ENCODE data around the gene TTC39B. TPM values are rescaled to one million over a fixed set of nuclear protein-coding genes. Genes with fewer than 3 reads are reported as not detected.

TTC39B gene
- total RNA-seq, 4 donors from 2014 or later = 23.3 to 62.8 (median 38.1) TPM

DNA sequence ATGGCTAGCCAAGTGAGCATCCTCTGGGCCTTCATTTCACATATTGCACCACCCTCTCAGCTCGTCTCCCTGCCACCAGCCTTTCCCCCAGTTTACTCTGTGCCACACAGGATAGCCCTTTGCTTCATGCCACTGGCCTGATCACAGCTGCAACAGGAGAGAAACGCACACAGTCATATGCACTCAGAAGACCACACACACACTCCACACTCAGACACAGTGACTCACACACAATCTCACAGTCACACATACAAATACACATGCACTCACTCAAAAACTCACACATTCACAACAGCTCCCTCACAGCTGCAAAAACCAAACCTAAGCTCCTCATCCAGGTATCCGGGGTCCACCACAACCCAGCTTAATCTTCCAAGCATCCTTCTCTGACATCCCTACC is 38.7 kb downstream of the TTC39B start:
- no peak for TF ChIP-seq POLR2AphosphoS5 (IDR thresholded peaks at IDR 0.05)
- no peak for TF ChIP-seq CTCF (IDR thresholded peaks at IDR 0.05)
- no peak for TF ChIP-seq EP300 (IDR thresholded peaks at IDR 0.05; ENCODE audit: low read depth)
- no peak for TF ChIP-seq POLR2A (IDR thresholded peaks at IDR 0.05)
- Histone ChIP-seq H3K9me3 (no peaks in the 10 kb centered on the region), H3K27ac (no peak overlapping the region), H3K4me3 (no peak overlapping the region), H3K36me3 (no peaks in the 10 kb centered on the region), H3K27me3 (no peaks in the 10 kb centered on the region), H3K4me1 (no peaks in the 10 kb centered on the region)
- intact Hi-C loops (cut with DNase I; ENCODE audit: low total_unique reads) (no loop called here), in situ Hi-C loops (cut with MboI; ENCODE audit: low pct_ligation_motif_present in 1 of 4, low pct_unique_long_range_greater_than_20kb in 1 of 4, low sequenced_read_pairs in 3 of 4) (no loop called here)
- 80 to 85% methylated on average over 2 to 3 of the region's 3 CpGs for WGBS, 2 donors (ENCODE audit: low coverage in 1 of 2)
- DNase-seq = no peak

GRCh38 chr9:15264918-15265317 is 42.1 kb downstream of the TTC39B start:
- intact Hi-C loops (cut with DNase I; ENCODE audit: low total_unique reads) (no loop called here), in situ Hi-C loops (cut with MboI; ENCODE audit: low pct_ligation_motif_present in 1 of 4, low pct_unique_long_range_greater_than_20kb in 1 of 4, low sequenced_read_pairs in 3 of 4) (no loop called here)
- DNase-seq = no peak
- Histone ChIP-seq H3K36me3 (no peaks in the 10 kb centered on the region), H3K9me3 (no peaks in the 10 kb centered on the region), H3K27me3 (no peaks in the 10 kb centered on the region), H3K4me1 (no peaks in the 10 kb centered on the region), H3K27ac (no peak overlapping the region), H3K4me3 (no peak overlapping the region)
- 88 to 95% methylated on average over 1 of the region's 1 CpG for WGBS, 2 donors (ENCODE audit: low coverage in 1 of 2)
- TF ChIP-seq POLR2AphosphoS5 (IDR thresholded peaks at IDR 0.05) (no peak), POLR2A (IDR thresholded peaks at IDR 0.05) (no peak), CTCF (IDR thresholded peaks at IDR 0.05) (no peak), EP300 (IDR thresholded peaks at IDR 0.05; ENCODE audit: low read depth) (no peak)

DNA sequence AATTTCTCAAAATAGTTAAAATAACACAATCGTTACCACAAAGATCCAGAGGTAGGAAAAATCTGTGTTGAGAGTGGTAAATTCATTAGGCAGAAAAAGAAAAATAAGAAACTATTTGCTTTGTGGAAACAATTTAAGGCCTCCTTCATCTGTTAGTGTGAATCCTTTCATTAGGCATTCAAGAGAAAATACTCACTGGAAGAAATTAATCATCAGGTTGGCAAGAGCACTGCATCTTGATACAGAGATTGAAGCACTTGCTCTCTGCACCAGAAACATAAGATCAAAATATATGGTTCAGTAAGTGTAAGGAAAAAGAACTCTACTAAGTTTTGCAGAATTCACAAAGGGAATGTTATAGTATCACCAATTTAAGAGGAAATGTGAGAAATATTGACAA is 44.4 kb downstream of the TTC39B start:
- no peaks in the 10 kb centered on the region for H3K4me1 ChIP-seq
- H3K4me3 ChIP-seq = no peak overlapping the region
- H3K36me3 ChIP-seq = no peaks in the 10 kb centered on the region
- 81 to 82% methylated on average over 1 of the region's 1 CpG for WGBS, 2 donors (ENCODE audit: low coverage in 1 of 2)
- intact Hi-C loops (cut with DNase I; ENCODE audit: low total_unique reads) (no loop called here), in situ Hi-C loops (cut with MboI; ENCODE audit: low pct_ligation_motif_present in 1 of 4, low pct_unique_long_range_greater_than_20kb in 1 of 4, low sequenced_read_pairs in 3 of 4) (no loop called here)
- H3K9me3 ChIP-seq = no peaks in the 10 kb centered on the region
- DNase-seq = no peak
- H3K27ac ChIP-seq = no peak overlapping the region
- no peak for TF ChIP-seq POLR2A (IDR thresholded peaks at IDR 0.05)
- no peak for TF ChIP-seq POLR2AphosphoS5 (IDR thresholded peaks at IDR 0.05)
- no peak for TF ChIP-seq CTCF (IDR thresholded peaks at IDR 0.05)
- TF ChIP-seq EP300 (IDR thresholded peaks at IDR 0.05; ENCODE audit: low read depth) = no peak
- H3K27me3 ChIP-seq = no peaks in the 10 kb centered on the region

GRCh38 chr9:15256426-15256825 is 50.6 kb downstream of the TTC39B start:
- Histone ChIP-seq H3K4me1 (no peaks in the 10 kb centered on the region), H3K4me3 (no peak overlapping the region), H3K27ac (no peak overlapping the region), H3K9me3 (no peaks in the 10 kb centered on the region), H3K27me3 (no peaks in the 10 kb centered on the region), H3K36me3 (no peaks in the 10 kb centered on the region)
- TF ChIP-seq POLR2AphosphoS5 (IDR thresholded peaks at IDR 0.05) (no peak), CTCF (IDR thresholded peaks at IDR 0.05) (no peak), POLR2A (IDR thresholded peaks at IDR 0.05) (no peak), EP300 (IDR thresholded peaks at IDR 0.05; ENCODE audit: low read depth) (no peak)
- in situ Hi-C loops (cut with MboI; ENCODE audit: low pct_ligation_motif_present in 1 of 4, low pct_unique_long_range_greater_than_20kb in 1 of 4, low sequenced_read_pairs in 3 of 4) (no loop called here), intact Hi-C loops (cut with DNase I; ENCODE audit: low total_unique reads) (no loop called here)
- 95 to 98% methylated on average over 4 of the region's 4 CpGs for WGBS, 2 donors (ENCODE audit: low coverage in 1 of 2)
- no peak for DNase-seq

All from transverse colon (tissue), 4 donors.